Fibroblast of skin of left biceps (primary cell): ENCODE data around the gene CACNA1B.
"Not testable (repeated sequence)": the region's sequence is repeated elsewhere in the genome, so short reads cannot be mapped to it uniquely, and the experiment has no call there.

Experiments used
- DNase-seq, 2 experiments: peaks; one replicate each; pipeline ENCODE4 v3.0.0-alpha.2; 2013; ENCODE audit warnings: low read depth in 2 of 2

Gene CACNA1B

DNA sequence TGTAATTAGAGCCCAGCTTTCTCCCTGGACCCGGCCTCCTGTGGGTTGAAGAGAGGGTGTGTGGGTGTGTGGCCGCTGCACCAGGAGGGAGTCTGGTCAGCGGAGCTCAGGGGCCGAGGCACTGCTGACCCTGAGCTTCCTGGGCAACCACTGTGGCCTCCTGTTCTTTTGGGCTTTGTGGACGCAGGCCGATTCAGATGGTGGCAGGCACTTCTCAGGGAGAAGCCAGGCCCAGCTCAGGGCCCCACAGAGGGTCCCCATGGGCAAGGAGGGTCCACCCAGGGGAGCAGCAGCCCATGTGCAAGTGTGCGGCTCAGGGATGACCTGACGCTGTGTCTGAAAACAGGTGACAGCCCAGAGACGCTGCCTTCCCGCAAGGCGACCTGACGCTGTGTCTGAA is 11.0 kb downstream of the CACNA1B start:
- not testable (repeated sequence) for DNase-seq

DNA sequence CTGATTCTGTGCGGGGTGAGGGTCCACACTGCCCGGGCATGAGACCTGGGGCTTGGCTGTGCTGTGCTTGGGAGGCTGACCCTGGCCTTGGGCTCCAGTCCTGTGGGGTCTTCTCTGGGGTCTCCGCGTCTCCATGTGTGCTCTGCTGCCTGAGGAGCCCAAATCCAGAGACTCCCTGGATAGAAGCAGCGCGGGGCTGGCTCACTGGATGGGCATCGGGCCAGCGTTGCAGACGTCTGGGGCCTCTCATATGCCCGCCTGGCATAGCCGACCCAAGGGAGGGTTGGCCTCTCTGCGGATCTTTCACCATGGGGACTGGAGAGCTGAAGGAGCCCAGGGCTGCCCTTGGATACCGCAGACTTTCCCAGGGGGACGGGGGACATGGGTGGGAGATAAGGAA is 12.4 kb downstream of the CACNA1B start:
- not testable (repeated sequence) for DNase-seq

DNA sequence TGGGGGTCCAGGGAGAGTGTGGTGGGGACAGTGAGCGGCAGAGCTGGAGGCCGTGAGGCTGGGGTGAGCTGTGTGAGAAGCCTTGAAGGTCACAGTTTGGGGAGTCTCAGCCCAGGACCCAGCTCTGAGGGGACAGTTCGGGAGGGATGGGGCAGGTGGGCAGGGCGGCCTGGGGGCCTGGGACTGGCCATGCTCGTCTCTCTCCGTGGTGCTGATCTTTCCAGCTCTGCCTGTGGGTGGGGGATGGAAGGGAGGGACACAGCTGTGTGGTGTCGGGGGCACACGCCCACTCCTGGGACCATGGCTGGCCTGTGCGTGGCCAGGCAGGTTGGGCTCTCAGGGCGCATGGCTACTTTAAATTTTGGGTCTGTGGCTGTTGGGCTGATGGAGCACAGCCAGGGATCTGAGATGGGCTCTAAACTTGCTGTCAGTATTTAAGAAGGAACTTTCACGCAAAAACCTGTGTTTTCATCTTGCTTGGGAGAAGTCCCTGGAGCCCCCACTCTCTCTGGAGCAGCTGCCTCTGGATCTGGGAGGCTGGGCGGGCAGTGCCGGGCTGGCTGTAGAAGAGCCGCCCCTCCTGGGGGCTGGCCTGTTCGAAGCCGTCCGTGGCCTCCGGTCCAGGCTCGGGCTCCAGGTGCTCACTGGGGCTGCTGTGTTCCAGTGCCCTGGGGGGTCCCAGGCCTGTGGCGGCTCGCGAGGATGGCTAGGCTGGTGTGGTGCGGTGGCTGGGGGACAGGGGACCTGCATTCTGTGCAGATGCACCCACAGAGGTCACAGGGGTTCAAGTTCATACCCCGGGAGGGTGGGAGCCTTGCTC is 13.4 kb downstream of the CACNA1B start:
- not testable (repeated sequence) for DNase-seq

DNA sequence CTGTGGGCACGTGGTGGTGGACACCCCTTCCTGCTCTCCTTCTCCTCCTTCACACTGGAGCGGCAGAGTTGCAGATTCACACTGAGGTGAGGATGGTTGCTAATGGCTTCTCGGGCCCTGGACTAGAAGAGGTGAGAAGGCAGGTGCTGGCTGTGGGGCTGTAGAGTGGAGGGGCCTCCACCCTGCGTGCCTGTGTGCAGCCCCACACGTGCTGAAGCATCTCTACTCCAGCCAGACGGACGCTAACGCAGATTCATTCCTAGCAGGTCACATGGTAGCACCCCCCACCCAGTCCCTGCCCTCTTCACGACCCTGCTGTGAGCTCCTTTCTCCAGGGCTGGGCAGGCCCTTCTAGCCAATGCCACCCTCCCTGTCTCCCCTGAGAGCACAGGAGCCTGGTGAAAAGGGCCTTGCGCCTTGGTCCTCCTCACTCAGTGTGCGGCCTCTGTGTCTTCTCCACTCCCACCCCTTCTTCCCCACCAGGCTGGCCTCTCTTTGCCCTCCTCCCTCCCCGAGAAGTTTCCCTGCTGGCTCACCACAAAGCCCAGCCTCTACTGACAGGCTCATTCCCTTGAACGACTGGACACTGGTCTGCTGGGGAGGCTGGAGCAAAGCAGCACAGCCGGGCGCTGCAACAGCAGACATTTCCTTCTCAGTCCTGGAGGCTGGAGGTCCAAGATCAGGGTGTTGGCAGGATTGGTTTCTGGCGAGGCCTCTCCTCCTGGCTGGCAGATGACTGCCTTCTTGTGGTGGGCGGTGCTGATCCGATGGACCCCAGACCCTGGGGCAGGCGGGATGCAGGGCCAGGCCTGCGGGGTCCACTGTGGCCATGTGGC is 14.2 kb downstream of the CACNA1B start:
- DNase-seq, result no peak

DNA sequence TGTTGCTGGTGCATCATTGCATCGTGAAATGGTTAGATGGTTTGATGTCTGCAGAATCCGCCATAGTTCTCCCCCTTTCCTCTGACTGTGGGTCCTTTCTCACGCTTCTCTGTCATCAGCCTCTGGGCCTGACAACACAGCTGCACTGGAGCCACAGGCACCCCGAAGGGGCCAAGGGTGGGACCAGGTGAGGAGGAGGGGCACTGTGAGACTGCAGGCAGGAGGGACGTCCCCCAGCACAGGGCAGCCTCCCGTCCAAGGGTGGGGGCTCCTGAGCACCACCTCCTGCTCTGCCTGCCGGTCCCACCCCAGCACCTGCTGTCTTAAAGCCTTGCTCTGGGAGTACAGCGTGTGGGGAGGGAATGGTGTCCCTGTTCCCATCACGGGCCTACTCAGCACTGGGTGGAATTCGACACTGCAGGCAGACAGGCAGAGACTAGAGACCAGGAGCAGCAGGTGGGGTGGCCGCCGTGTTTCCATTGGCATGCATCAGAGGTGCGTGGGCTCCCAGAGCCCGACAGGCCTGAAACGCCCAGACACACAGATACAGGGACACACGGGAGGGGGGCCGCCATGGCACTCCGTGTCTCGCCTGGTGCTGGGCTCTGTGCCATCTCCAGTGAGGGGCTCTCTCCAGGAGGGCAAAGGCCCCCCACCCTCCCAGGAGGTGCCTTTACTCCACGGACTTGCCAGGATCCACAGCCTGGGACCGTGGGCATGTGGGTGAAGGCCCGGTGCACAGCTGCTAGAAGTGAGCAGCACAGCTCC is 15.0 kb downstream of the CACNA1B start:
- DNase-seq, result no peak

DNA sequence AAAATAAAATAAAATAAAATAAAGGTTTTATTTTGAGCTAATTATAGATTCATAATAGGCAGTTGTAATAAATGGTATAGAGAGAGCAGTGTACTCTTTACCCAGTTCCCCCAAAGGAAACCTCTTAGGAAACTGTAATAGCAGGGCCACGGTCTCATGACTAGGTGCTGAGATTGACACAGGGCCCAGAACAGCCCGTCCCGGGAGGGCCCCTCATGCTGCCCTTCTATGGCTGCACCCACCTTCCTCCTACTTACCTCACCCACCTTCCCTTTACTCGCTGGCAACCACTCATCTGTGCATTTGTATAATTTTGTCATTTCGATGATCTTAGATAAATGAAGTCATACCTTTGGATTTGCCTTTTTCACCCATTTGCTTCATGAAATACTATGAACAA is 16.1 kb downstream of the CACNA1B start:
- DNase-seq, result no peak

DNA sequence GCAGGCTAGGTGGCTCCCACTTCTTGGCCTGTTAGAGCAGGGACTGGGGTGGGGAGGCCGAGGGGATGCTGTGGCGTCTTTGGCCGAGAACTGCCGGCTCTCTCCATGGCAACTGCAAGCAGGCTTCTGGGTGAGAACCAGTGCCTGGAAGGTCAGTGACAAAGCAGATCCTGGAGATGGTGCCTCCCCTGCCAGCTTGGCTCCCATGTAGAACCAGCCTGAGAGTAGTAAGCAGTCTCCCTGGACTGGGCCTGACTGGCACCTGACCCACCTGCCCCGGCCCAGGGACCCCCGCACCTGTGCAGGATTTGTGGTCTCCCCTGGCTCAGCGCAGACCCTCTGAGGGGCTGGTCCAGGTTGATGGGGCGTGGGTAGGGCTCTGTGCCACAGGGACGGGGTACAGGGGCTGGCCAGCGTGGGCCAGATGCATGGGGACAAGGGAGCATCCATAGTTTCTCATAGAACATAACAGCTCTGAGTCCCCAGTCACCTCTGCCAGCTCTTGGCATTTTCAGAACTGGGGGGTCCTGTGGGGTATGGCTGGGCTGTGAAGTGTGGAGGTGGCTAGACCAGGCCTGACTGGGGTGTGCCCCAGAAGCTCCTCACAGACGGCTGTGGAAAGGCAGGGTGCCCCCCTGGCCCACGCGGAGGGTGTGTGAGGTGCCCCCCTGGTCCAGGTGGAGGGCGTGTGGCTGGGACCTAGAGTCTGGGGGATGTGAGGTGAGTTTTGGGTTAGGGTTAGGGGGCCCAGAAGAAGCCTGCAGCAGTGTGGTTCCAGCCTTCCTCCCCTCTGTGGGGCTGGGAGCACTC is 22.2 kb downstream of the CACNA1B start:
- no peak for DNase-seq

DNA sequence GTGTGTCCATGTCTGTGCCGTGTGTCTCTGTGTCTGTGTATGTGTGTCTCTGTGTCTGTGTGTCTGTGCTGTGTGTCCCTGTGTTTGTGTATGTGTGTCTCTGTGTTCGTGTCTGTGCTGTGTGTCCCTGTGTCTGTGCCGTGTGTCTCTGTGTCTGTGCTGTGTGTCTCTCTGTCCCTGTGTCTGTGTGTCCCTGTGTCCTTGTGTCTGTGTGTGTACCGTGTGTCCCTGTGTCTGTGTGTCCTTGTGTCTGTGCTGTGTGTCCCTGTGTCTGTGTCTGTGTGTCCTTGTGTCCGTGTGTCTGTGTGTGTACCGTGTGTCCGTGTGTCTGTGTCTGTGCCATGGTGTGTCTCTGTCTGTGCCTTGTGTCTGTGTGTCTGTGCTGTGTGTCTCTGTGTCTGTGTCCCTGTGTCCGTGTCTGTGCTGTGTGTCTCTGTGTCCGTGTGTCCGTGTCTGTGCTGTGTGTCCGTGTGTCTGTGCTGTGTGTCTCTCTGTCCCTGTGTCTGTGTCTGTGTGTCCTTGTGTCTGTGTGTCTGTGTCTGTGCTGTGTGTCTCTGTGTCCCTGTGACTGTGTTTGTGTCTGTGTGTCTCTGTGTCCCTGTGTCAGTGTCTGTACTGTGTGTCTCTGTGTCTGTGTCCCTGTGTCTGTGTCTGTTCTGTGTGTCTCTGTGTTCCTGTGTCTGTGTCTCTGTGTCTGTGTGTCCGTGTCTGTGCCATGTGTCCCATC is 23.2 kb downstream of the CACNA1B start:
- no peak for DNase-seq

DNA sequence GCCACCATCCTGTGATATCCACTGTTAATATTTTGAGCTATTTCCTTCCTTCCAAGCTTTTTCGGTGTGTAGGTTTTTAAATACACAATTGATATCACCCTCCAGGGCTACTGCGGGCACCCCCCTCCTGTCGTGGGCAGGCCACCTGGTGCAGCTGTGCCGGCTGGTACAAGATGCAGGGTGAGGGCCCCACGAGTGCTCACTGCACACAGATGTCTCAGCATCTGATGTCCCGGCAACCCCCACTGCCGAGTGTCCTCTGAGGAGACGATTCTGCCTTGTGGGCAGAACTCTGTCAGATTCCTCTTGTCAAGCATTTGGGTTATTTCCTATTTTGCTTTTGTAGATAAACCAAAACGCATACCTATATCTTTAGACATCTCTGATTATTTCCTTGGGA is 25.1 kb downstream of the CACNA1B start:
- no peak for DNase-seq

DNA sequence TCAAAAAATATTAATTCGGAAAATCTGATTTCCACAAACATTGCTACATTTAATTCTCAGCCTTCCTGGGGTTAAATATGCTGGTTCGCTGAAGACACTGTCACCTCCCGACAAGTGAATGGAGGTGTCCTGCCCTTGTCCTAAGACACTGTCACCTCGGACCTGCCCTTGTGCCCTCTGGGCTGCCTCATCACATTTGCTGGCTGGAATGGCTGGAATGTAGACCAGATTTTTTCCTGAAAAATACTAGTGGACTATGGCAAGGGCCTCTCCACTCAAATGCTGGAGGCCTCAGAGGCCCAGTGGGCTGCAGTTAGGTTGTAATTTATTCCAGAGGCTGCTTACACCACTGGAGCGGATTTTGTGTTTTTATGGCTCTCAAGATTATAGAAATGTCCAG is 28.2 kb downstream of the CACNA1B start:
- DNase-seq, result no peak

DNA sequence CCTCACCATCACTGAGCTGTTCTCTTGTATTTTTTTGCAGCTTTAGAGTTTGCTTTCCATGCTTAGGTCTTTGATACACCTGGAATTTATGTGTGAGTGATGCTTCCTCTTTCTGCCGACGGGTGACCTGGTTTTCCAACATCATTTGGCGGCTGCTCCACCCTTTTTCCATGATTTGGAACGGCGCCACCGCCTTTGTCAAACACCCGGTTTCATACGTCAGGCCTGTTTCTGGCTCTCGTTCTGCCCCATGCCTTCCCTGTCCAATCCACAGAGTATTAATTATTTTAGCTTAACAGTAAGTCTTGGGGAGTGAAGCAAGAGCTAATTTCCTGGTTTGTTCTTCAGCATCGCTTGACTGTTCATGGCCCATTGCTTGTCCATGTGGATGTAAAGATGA is 30.2 kb downstream of the CACNA1B start:
- no peak for DNase-seq

DNA sequence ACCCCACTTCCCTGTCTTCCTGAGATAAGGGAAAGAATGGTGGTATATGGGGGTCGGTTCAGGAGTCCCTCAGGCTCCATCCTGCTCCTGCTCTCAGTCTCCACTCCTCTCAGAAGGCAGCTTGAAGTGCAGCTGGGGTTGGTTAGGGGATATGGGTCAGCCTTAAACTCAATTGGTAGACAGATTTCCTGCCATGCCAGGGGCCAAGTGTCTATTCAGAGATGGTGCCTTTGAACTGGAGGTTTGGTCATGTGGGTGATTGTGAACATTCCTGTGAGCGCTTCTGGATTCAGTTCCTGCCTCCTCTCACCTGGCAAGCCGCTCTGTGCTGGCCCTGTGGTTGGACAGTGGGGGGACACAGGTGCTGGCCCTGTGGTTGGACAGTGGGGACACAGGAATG is 35.1 kb downstream of the CACNA1B start:
- DNase-seq, result no peak

DNA sequence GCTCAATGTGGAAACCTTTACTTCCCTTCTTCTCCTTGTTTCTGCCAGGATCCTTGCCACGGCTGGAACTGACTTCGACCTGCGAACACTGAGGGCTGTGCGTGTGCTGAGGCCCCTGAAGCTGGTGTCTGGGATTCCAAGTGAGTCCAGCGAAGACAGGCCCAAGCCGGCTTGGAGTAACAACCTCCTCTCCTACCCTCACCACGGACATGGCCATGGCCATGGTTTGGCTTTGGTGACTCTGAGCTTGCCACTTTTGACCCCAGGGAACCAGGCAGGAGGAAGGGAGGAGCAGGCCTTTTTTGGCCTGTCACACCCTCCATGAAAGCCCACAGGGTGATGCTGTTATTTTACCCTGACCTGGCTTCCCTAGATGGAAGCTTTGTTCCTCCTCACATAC is 35.5 kb downstream of the CACNA1B start:
- DNase-seq, result no peak

DNA sequence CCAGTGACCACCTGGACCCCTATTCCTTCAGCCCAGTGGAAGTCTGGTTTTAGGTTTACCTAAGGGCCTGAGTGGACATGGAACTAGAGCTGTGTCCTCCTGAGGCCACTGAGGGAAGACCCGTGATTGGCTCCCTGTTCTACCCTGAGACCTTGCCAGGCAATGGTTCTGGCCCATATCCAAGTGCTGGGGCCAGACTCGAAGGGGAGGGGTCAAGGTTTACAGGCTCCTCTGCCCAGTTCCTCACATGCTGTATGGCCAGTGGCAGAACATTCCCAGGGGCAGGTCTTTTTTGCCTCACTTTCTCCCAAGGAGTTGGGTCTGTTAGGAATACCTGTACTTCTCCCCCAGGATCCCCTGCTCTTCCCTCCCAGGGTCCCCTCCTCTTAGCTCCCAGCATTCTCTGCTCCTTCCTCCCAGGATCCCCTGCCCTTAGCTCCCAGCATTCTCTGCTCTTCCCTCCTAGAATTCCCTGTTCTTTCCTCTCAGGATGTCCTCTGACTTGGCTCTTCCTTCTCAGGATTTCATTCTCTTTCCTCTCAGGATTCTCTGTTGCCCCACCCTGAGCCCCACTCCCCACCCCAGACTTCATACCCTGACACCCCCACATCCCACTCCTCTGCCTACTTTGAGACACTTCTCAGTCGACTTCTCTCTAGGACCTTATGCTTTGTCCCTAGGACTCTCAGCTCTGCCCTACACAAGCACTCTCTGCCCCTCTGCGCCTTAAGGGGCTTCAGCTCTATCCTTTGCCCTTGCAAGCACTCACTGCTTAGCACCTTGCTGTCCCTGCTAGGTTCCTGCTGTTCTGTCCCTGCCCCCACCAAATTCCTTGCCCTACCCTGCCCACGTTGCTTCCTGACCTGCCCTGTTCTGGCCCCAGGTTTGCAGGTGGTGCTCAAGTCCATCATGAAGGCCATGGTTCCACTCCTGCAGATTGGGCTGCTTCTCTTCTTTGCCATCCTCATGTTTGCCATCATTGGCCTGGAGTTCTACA is 36.5 kb downstream of the CACNA1B start:
- no peak for DNase-seq

DNA sequence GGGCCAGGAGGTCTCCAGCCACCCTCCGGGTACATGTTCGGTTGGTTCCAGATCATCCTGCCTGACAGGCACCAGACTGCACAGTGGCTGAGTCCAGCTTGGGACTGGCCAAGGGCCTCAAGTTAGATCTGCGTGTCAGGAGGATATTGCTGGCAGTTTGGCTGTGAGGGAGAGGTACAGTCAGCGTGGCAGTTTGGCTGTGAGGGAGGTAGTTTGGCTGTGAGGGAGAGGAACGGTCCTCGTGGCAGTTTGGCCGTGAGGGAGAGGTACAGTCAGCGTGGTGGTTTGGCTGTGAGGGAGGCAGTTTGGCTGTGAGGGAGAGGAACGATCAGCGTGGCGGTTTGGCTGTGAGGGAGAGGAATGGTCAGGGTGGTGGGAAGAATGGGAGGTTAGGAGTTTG is 39.0 kb downstream of the CACNA1B start:
- no peak for DNase-seq

DNA sequence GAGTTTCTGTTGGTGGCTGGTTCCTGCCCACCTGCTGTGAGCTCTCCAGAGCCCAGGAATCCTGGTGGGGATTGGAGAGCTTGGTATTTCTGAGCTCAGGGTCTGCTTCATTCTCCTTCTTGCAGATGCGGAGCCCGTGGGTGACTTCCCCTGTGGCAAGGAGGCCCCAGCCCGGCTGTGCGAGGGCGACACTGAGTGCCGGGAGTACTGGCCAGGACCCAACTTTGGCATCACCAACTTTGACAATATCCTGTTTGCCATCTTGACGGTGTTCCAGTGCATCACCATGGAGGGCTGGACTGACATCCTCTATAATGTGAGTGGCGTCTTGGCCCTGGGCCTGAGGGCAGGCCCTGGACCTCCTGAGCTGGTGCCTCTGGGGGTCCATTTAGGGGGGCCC is 39.5 kb downstream of the CACNA1B start:
- DNase-seq, result no peak

DNA sequence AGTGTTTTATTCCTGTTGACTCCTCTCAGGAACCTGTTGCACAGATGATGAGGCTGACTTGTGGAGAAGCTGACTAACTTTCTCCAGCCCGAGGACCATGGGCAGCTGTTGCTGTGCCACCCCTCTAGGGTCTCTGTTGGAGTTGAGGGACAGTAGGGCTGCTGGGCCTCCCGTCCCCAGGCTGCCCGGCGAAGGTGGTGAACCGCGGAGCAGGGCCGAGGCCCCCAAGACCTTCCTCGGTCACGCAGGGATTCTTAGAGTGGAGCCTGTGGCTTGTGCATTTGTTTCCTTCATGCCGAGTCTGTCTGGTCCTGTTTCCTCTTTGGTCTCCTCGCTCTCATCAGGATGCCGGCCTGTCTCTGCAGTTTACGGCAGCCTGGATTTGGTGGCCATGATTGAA is 40.2 kb downstream of the CACNA1B start:
- DNase-seq, result no peak

DNA sequence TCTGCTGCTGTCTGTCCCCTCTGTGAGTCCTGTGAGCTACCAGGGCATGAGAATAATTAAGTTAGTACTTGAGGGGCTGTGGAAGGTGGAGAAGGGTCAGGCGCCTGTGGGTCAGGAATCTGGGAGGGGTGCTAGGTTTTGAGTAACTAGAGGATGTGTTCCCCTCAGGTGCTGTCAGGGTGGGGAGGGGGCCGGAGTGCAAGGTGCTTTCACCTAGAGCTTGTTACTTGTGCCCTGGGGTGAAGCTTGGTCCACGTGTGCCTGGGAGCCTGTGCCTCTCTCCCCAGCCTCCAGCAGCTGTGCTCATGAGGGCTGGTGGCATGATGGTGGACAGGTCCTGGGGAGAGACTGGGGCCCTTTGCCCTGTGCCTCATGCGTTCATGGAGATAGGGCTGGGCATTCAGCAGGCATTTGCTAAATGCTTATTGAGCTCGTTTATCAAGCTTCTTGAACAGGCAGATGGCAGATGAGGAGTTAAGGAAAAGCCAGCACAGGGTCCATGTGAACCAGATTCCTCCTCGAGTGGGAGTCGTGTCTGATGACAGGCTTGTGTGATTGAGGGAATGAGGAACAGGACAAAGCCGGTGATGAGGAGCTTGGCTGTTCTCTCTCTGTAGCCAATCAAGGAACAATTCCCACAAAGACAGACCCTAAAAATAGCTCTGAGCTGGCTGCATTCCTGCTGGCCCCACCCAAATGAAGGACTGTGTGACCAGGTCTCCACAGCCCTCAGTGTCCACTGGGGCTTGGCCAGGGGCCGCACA is 40.9 kb downstream of the CACNA1B start:
- no peak for DNase-seq

DNA sequence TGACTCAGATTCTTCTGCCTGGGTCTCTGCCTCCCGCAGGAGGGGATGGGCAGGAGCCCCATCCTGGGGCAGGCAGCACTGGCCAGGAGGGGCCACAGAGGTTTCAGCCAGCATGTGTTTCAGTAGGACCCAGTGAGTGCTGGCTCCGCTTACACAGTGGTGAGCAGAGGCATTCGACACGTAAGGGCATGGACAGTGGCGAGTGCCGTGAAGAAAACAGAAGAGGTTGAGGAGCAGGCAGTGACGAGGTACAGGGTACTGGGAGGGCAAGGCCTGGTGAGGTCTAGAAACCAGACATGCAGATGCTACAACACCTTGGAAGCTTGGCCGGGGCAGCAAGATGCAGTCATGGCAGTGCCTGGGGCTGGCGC is 41.5 kb downstream of the CACNA1B start:
- no peak for DNase-seq
